Measurements from ENCODE around the gene GUCY1B1. TPM values are rescaled to one million over a fixed set of nuclear protein-coding genes. Genes with fewer than 3 reads are reported as not detected.

GUCY1B1 gene
- total and polyA plus RNA-seq, 7 donors, result 2.7 to 7.7 (median 3.8) TPM

GRCh38 chr4:155763551-155763950 is 4.7 kb downstream of the GUCY1B1 start:
- WGBS, 3 donors, result 87 to 96% (median 88%) methylated on average over 2 of the region's 2 CpGs
- DNase-seq (no peak), ATAC-seq (no peak)
- intact Hi-C loops (cut with DNase I), result loop anchor here in 1 of 2 donors (5.0 kb wide), 1 partner anchor 96 kb away; the partner anchor contains the start of gene GUCY1A1
- Histone ChIP-seq H3K27ac (no peak overlapping the region), H3K4me1 (no peaks in the 10 kb centered on the region), H3K9me3 (no peaks in the 10 kb centered on the region), H3K4me3 (no peak overlapping the region), H3K27me3 (ENCODE audit: insufficient read depth in 3 of 3, low read length in 2 of 3) (peaks cover 0 to 16% (median 8%) of the 10 kb centered on the region in 3 donors), H3K36me3 (ENCODE audit: insufficient read depth in 1 of 2, low read depth in 1 of 2) (no peaks in the 10 kb centered on the region)
- TF ChIP-seq, protein P1, sequence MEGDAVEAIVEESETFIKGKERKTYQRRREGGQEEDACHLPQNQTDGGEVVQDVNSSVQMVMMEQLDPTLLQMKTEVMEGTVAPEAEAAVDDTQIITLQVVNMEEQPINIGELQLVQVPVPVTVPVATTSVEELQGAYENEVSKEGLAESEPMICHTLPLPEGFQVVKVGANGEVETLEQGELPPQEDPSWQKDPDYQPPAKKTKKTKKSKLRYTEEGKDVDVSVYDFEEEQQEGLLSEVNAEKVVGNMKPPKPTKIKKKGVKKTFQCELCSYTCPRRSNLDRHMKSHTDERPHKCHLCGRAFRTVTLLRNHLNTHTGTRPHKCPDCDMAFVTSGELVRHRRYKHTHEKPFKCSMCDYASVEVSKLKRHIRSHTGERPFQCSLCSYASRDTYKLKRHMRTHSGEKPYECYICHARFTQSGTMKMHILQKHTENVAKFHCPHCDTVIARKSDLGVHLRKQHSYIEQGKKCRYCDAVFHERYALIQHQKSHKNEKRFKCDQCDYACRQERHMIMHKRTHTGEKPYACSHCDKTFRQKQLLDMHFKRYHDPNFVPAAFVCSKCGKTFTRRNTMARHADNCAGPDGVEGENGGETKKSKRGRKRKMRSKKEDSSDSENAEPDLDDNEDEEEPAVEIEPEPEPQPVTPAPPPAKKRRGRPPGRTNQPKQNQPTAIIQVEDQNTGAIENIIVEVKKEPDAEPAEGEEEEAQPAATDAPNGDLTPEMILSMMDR (IDR thresholded peaks at IDR 0.05), result no peak

- intact Hi-C loops (cut with DNase I), result no loop called here
- DNase-seq (no peak), ATAC-seq (no peak)
- Histone ChIP-seq H3K27ac (no peak overlapping the region), H3K36me3 (ENCODE audit: insufficient read depth in 1 of 2, low read depth in 1 of 2) (no peaks in the 10 kb centered on the region), H3K9me3 (no peaks in the 10 kb centered on the region), H3K27me3 (ENCODE audit: insufficient read depth in 3 of 3, low read length in 2 of 3) (peaks cover 0 to 3% (median 0%) of the 10 kb centered on the region in 3 donors), H3K4me3 (no peak overlapping the region), H3K4me1 (peaks cover 4% of the 10 kb centered on the region)
- 72 to 83% (median 81%) methylated on average over 3 of the region's 3 CpGs for WGBS, 3 donors
- TF ChIP-seq, protein P1 (IDR thresholded peaks at IDR 0.05), result no peak
Measured at GRCh38 chr4:155765149-155765548, 6.3 kb downstream of the GUCY1B1 start.

GRCh38 chr4:155766622-155767021 is 7.8 kb downstream of the GUCY1B1 start:
- intact Hi-C loops (cut with DNase I), result no loop called here
- DNase-seq (no peak), ATAC-seq (no peak)
- Histone ChIP-seq H3K4me1 (peaks cover 4% of the 10 kb centered on the region), H3K4me3 (no peak overlapping the region), H3K9me3 (no peaks in the 10 kb centered on the region), H3K27me3 (ENCODE audit: insufficient read depth in 3 of 3, low read length in 2 of 3) (no peaks in the 10 kb centered on the region), H3K27ac (no peak overlapping the region), H3K36me3 (ENCODE audit: insufficient read depth in 1 of 2, low read depth in 1 of 2) (no peaks in the 10 kb centered on the region)
- 53 to 56% (median 54%) methylated on average over 2 of the region's 2 CpGs for WGBS, 3 donors
- TF ChIP-seq, protein P1 (IDR thresholded peaks at IDR 0.05), result no peak

GRCh38 chr4:155768370-155768769 is 9.5 kb downstream of the GUCY1B1 start:
- Histone ChIP-seq H3K27ac (no peak overlapping the region), H3K27me3 (ENCODE audit: insufficient read depth in 3 of 3, low read length in 2 of 3) (no peaks in the 10 kb centered on the region), H3K36me3 (ENCODE audit: insufficient read depth in 1 of 2, low read depth in 1 of 2) (no peaks in the 10 kb centered on the region), H3K9me3 (no peaks in the 10 kb centered on the region), H3K4me3 (no peak overlapping the region), H3K4me1 (peaks cover 4% of the 10 kb centered on the region)
- intact Hi-C loops (cut with DNase I), result no loop called here
- ATAC-seq, result no peak
- DNase-seq, result no peak
- TF ChIP-seq, protein P1 (IDR thresholded peaks at IDR 0.05), result no peak

GRCh38 chr4:155769090-155769489 is 10.3 kb downstream of the GUCY1B1 start:
- no peaks in the 10 kb centered on the region for H3K9me3 ChIP-seq
- no peak for ATAC-seq
- whole genome bisulfite sequencing, 3 donors, result 85 to 92% (median 92%) methylated on average over 2 of the region's 2 CpGs
- no peaks in the 10 kb centered on the region for H3K36me3 ChIP-seq (ENCODE audit: insufficient read depth in 1 of 2, low read depth in 1 of 2)
- no peak overlapping the region for H3K4me3 ChIP-seq
- TF ChIP-seq, protein P1 (IDR thresholded peaks at IDR 0.05), result no peak
- no peak for DNase-seq
- intact Hi-C loops (cut with DNase I), result no loop called here
- H3K27ac ChIP-seq, result no peak overlapping the region
- H3K27me3 ChIP-seq (ENCODE audit: insufficient read depth in 3 of 3, low read length in 2 of 3), result no peaks in the 10 kb centered on the region
- H3K4me1 ChIP-seq, result peaks cover 4% of the 10 kb centered on the region
